Esophagus muscularis mucosa (tissue), 3 donors: ENCODE results near the gene TCN1.

ENCODE experiments used
- POLR2A ChIP-seq: fragments of 450-650 bp; IDR thresholded peaks from one replicate; pipeline ENCODE4 v1.6.1; 2017; ENCODE audit warnings: antibody characterized with exemption, moderate library complexity, mild to moderate bottlenecking, low read depth
- POLR2AphosphoS5 ChIP-seq, 2 donors: sonication (generic); formaldehyde crosslinking; IDR thresholded peaks; one replicate each; pipeline ENCODE4 v1.6.1; 2017; ENCODE audit warnings: antibody characterized with exemption in 2 of 2
- TF ChIP-seq, protein P1 (sequence below), 3 experiments: fragments of 200-600 bp in 2 of 3; fragments of 450-650 bp in 1 of 3; sonication (generic) in 2 of 3; IDR thresholded peaks; one replicate each; pipeline ENCODE4 v1.5.1; 2017 to 2019; ENCODE audit warnings: antibody characterized with exemption in 3 of 3, mild to moderate bottlenecking in 2 of 3, moderate library complexity in 1 of 3

DNA sequence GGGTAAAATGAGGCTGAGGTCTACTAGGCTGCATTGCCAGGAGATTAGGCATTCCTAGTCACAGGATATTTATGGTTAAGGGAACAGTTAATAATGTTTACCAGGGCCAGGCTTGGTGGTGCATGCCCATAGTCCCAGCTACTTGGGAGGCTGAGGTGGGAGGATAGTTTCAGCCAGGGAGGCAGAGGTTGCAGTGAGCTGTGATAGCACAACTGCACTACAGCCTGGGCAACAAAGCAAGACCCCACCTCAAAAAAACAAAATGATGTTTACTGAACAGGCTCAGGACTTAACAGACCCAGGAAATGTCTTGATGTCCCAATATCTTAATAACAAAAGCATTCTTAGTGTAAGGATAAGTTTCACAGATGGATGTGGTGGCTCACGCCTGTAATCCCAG lies 52.9 kb downstream of the TCN1 start:
- TF ChIP-seq, protein P1, sequence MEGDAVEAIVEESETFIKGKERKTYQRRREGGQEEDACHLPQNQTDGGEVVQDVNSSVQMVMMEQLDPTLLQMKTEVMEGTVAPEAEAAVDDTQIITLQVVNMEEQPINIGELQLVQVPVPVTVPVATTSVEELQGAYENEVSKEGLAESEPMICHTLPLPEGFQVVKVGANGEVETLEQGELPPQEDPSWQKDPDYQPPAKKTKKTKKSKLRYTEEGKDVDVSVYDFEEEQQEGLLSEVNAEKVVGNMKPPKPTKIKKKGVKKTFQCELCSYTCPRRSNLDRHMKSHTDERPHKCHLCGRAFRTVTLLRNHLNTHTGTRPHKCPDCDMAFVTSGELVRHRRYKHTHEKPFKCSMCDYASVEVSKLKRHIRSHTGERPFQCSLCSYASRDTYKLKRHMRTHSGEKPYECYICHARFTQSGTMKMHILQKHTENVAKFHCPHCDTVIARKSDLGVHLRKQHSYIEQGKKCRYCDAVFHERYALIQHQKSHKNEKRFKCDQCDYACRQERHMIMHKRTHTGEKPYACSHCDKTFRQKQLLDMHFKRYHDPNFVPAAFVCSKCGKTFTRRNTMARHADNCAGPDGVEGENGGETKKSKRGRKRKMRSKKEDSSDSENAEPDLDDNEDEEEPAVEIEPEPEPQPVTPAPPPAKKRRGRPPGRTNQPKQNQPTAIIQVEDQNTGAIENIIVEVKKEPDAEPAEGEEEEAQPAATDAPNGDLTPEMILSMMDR (IDR thresholded peaks at IDR 0.05): no peak
- no peak for TF ChIP-seq POLR2A
- TF ChIP-seq POLR2AphosphoS5 (IDR thresholded peaks at IDR 0.05): no peak
